Stimulated activated naive B cell treated with anti-CD40 and anti-IgM and Interleukin-4, amounts not matched to agents 10 μg/mL and 1 μg/mL and 100 μg/mL, for 72 hours (primary cell): ENCODE measurements around the gene AMIGO3.
"Not testable (repeated sequence)": the region's sequence is repeated elsewhere in the genome, so short reads cannot be mapped to it uniquely, and the experiment has no call there.

ENCODE experiments used
- ATAC-seq, 2 donors: fragments of 150-1000 bp; cut with Tn5 transposase; replicated peaks; 2 replicates each; pipeline ENCODE4 v1.10.0; 2021; ENCODE audit warnings: moderate library complexity in 1 of 2
- DNase-seq: peaks from one replicate; pipeline ENCODE4 v3.0.0; 2021
- H3K27ac Mint-ChIP-seq: one replicate; pipeline ENCODE4 v1.8.0; 2022; ENCODE audit warnings: mild to moderate bottlenecking, mixed read lengths
- H3K27me3 Mint-ChIP-seq, 2 donors: one replicate each; pipeline ENCODE4 v1.8.0; 2022; ENCODE audit warnings: mixed read lengths in 2 of 2
- H3K36me3 Mint-ChIP-seq, 2 donors: one replicate each; pipeline ENCODE4 v1.8.0; 2022; ENCODE audit warnings: mixed read lengths in 2 of 2, mild to moderate bottlenecking in 1 of 2
- H3K4me1 Mint-ChIP-seq, 2 donors: one replicate each; pipeline ENCODE4 v1.8.0; 2022; ENCODE audit warnings: mixed read lengths in 2 of 2, mild to moderate bottlenecking in 1 of 2
- H3K4me3 Mint-ChIP-seq, 2 donors: one replicate each; pipeline ENCODE4 v1.8.0; 2022; ENCODE audit warnings: mild to moderate bottlenecking in 2 of 2, mixed read lengths in 2 of 2, moderate library complexity in 1 of 2
- H3K9me3 Mint-ChIP-seq, 2 donors: one replicate each; pipeline ENCODE4 v1.8.0; 2022; ENCODE audit warnings: mixed read lengths in 2 of 2, mild to moderate bottlenecking in 1 of 2

Gene AMIGO3

GRCh38 chr3:49709852-49710251 lies 9.6 kb downstream of the AMIGO3 start:
- Mint-ChIP-seq H3K4me1 (peaks cover 9 to 11% of the 10 kb centered on the region in 2 donors), H3K4me3 (no peak overlapping the region), H3K9me3 (no peaks in the 10 kb centered on the region), H3K36me3 (peaks cover 16 to 34% of the 10 kb centered on the region in 2 donors), H3K27ac (no peak overlapping the region), H3K27me3 (no peaks in the 10 kb centered on the region)
- ATAC-seq (no peak), DNase-seq (no peak)

- Mint-ChIP-seq H3K27ac (no peak overlapping the region), H3K4me1 (peaks cover 11 to 18% of the 10 kb centered on the region in 2 donors), H3K4me3 (no peak overlapping the region), H3K27me3 (no peaks in the 10 kb centered on the region), H3K36me3 (peaks cover 22 to 42% of the 10 kb centered on the region in 2 donors), H3K9me3 (no peaks in the 10 kb centered on the region)
- DNase-seq (no peak), ATAC-seq (no peak)
Observed at GRCh38 chr3:49707113-49707480, 12.4 kb downstream of the AMIGO3 start.

GRCh38 chr3:49706456-49707112 lies 12.9 kb downstream of the AMIGO3 start:
- Mint-ChIP-seq H3K27me3 (no peaks in the 10 kb centered on the region), H3K9me3 (no peaks in the 10 kb centered on the region), H3K4me3 (no peak overlapping the region), H3K4me1 (peaks cover 11 to 18% of the 10 kb centered on the region in 2 donors), H3K36me3 (peaks cover 24 to 44% of the 10 kb centered on the region in 2 donors), H3K27ac (no peak overlapping the region)
- DNase-seq: no peak
- ATAC-seq: no peak

- DNase-seq: no peak
- no peak for ATAC-seq
Observed at GRCh38 chr3:49705390-49705960, 14.0 kb downstream of the AMIGO3 start.

GRCh38 chr3:49704629-49705028 lies 14.9 kb downstream of the AMIGO3 start:
- Mint-ChIP-seq H3K9me3 (no peaks in the 10 kb centered on the region), H3K36me3 (peaks cover 23 to 56% of the 10 kb centered on the region in 2 donors), H3K27ac (no peak overlapping the region)

More at GRCh38 chr3:49705390-49705960, 14.0 kb downstream of the AMIGO3 start:
- peak overlapping the region; percentile 65 for H3K27ac Mint-ChIP-seq
- no peaks in the 10 kb centered on the region for H3K27me3 Mint-ChIP-seq
- H3K36me3 Mint-ChIP-seq: peaks cover 23 to 50% of the 10 kb centered on the region in 2 donors
- peaks cover 11 to 18% of the 10 kb centered on the region in 2 donors for H3K4me1 Mint-ChIP-seq
- H3K9me3 Mint-ChIP-seq: no peaks in the 10 kb centered on the region
- H3K4me3 Mint-ChIP-seq: no peak overlapping the region

GRCh38 chr3:49703956-49704355 lies 15.5 kb downstream of the AMIGO3 start:
- Mint-ChIP-seq H3K4me3 (no peak overlapping the region), H3K27me3 (no peaks in the 10 kb centered on the region), H3K9me3 (no peaks in the 10 kb centered on the region), H3K4me1 (peaks cover 11 to 18% of the 10 kb centered on the region in 2 donors), H3K27ac (peak overlapping the region; percentile 45), H3K36me3 (peaks cover 23 to 58% of the 10 kb centered on the region in 2 donors)
- DNase-seq (no peak), ATAC-seq (no peak)

More at GRCh38 chr3:49704629-49705028, 14.9 kb downstream of the AMIGO3 start:
- Mint-ChIP-seq H3K27me3 (no peaks in the 10 kb centered on the region), H3K4me3 (no peak overlapping the region), H3K4me1 (peaks cover 11 to 18% of the 10 kb centered on the region in 2 donors)
- no peak for ATAC-seq
- DNase-seq: no peak

- Mint-ChIP-seq H3K27ac (peak overlapping the region; percentile 45), H3K4me1 (peaks cover 11 to 18% of the 10 kb centered on the region in 2 donors), H3K9me3 (no peaks in the 10 kb centered on the region), H3K27me3 (no peaks in the 10 kb centered on the region), H3K36me3 (peaks cover 22 to 61% of the 10 kb centered on the region in 2 donors), H3K4me3 (no peak overlapping the region)
- peak; percentile 63 for DNase-seq
- ATAC-seq: peak; percentile 97 to 99
Observed at GRCh38 chr3:49703443-49703927, 16.0 kb downstream of the AMIGO3 start.

GRCh38 chr3:49702672-49703071 lies 16.8 kb downstream of the AMIGO3 start:
- Mint-ChIP-seq H3K27ac (no peak overlapping the region), H3K4me1 (peaks cover 9 to 14% of the 10 kb centered on the region in 2 donors), H3K36me3 (peaks cover 23 to 64% of the 10 kb centered on the region in 2 donors), H3K27me3 (no peaks in the 10 kb centered on the region), H3K4me3 (no peak overlapping the region), H3K9me3 (no peaks in the 10 kb centered on the region)
- DNase-seq (no peak), ATAC-seq (no peak)

GRCh38 chr3:49701388-49702077 lies 18.0 kb downstream of the AMIGO3 start:
- no peak for ATAC-seq
- DNase-seq: no peak
- peaks cover 7 to 9% of the 10 kb centered on the region in 2 donors for H3K4me1 Mint-ChIP-seq
- H3K36me3 Mint-ChIP-seq: peaks cover 27 to 63% of the 10 kb centered on the region in 2 donors
- no peaks in the 10 kb centered on the region for H3K9me3 Mint-ChIP-seq
- no peak overlapping the region for H3K27ac Mint-ChIP-seq
- no peak overlapping the region for H3K4me3 Mint-ChIP-seq
- H3K27me3 Mint-ChIP-seq: no peaks in the 10 kb centered on the region

GRCh38 chr3:49700453-49701128 lies 18.9 kb downstream of the AMIGO3 start:
- DNase-seq (no peak), ATAC-seq (no peak)
- peaks cover 7 to 9% of the 10 kb centered on the region in 2 donors for H3K4me1 Mint-ChIP-seq
- H3K27me3 Mint-ChIP-seq: no peaks in the 10 kb centered on the region
- no peak overlapping the region for H3K27ac Mint-ChIP-seq
- H3K9me3 Mint-ChIP-seq: no peaks in the 10 kb centered on the region
- no peak overlapping the region for H3K4me3 Mint-ChIP-seq
- peaks cover 27 to 60% of the 10 kb centered on the region in 2 donors for H3K36me3 Mint-ChIP-seq

- Mint-ChIP-seq H3K36me3 (peaks cover 27 to 58% of the 10 kb centered on the region in 2 donors), H3K4me1 (peaks cover 7 to 14% of the 10 kb centered on the region in 2 donors), H3K27ac (no peak overlapping the region), H3K9me3 (no peaks in the 10 kb centered on the region), H3K4me3 (no peak overlapping the region), H3K27me3 (no peaks in the 10 kb centered on the region)
- ATAC-seq (no peak), DNase-seq (no peak)
Observed at GRCh38 chr3:49700014-49700413, 19.5 kb downstream of the AMIGO3 start.

GRCh38 chr3:49699281-49699979 lies 20.1 kb downstream of the AMIGO3 start:
- DNase-seq (no peak), ATAC-seq (no peak)
- H3K36me3 Mint-ChIP-seq: peaks cover 27 to 58% of the 10 kb centered on the region in 2 donors
- no peaks in the 10 kb centered on the region for H3K9me3 Mint-ChIP-seq
- H3K4me3 Mint-ChIP-seq: no peak overlapping the region
- H3K27me3 Mint-ChIP-seq: no peaks in the 10 kb centered on the region
- H3K27ac Mint-ChIP-seq: no peak overlapping the region
- H3K4me1 Mint-ChIP-seq: peaks cover 7 to 14% of the 10 kb centered on the region in 2 donors

- not testable (repeated sequence) for H3K9me3 Mint-ChIP-seq
Observed at GRCh38 chr3:49695350-49696015, 24.0 kb downstream of the AMIGO3 start.

More at GRCh38 chr3:49695350-49696015, 24.0 kb downstream of the AMIGO3 start:
- DNase-seq, H3K4me3 Mint-ChIP-seq, H3K27ac Mint-ChIP-seq, H3K27me3 Mint-ChIP-seq, ATAC-seq: not testable (repeated sequence)
- peaks cover 9 to 19% of the 10 kb centered on the region in 2 donors for H3K4me1 Mint-ChIP-seq
- peaks cover 15 to 34% of the 10 kb centered on the region in 2 donors for H3K36me3 Mint-ChIP-seq
